ENCODE measurements around the gene AQP7.
"Not testable (repeated sequence)": the region's sequence is repeated elsewhere in the genome, so short reads cannot be mapped to it uniquely, and the experiment has no call there.

Gene AQP7

DNA sequence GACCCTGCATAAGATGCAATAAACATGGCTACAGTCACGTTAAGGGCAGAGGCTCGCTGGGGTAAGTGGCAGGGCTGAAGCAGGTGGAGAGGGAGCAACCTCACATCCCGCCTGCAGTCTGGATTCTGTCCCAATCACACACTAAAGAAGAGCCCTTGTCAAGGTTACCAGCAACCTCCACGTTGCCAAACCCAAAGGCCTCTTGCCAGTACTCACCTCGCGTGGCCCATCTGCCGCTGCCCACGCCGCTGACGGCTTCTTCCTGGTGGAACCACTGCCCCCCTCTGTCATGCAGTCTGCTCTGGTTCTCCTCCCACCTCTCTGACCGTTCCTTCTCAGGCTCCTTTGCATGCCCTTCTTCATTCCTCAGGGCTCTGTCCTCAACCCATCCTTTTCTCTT is 8.8 kb downstream of the AQP7 start:
- DNase-seq = no peak
- no peak for TF ChIP-seq GATA1 (IDR thresholded peaks at IDR 0.05; ENCODE audit: low read depth, low read length)
- TF ChIP-seq POLR2A (IDR thresholded peaks at IDR 0.05; ENCODE audit: low read length) = no peak

DNA sequence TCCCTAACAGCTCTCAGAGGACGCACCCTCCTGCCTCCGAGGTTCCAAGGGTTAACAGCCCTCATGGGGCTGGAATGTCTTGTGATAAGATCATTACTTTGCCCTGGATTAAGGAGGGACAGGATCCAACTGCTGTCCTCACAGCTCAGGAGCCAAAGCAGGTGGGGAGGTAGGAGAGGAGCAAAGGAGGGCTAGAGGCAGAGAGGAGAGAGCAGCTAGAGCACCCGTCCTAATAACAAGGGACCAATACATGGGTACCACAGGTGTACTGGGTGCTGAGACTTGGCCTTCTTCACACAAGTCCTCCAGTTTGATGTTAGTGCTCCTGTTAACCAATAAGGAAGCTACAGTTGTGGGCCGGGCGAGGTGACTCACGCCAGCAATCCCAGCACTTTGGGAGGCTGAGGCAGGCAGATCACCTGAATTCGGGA is 9.8 kb downstream of the AQP7 start:
- not testable (repeated sequence) for DNase-seq

DNA sequence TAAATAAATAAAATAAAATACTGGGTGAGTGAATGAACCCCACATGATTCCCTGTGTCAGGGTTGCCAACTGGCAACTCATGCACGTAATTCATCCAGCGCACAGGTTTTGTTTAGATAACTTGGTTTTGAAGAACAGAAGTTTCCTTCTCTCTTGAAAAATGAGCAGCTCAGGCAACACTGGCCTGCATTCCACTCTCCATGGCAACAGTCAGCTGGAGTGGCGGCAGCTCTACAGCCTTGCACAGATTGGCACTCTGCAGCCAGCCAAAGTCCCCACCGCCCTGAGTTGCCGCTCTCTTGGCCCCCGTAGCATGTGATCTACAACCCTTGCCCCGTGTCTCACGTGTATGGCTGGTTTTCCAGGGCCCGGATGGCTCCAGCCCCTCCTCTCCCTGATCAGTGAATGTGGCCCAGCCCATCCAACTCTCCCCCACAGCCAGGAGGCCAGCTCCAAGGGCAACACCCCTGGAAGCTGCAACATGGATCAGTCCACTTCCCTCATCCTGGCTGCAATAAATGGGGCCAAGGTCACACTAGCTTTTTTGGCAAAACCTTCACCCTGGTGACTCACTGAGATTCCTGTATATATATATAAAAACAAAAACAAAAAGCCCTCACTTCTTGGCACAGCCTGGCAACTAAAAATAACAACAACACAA is 11.1 kb downstream of the AQP7 start:
- DNase-seq = not testable (repeated sequence)

DNA sequence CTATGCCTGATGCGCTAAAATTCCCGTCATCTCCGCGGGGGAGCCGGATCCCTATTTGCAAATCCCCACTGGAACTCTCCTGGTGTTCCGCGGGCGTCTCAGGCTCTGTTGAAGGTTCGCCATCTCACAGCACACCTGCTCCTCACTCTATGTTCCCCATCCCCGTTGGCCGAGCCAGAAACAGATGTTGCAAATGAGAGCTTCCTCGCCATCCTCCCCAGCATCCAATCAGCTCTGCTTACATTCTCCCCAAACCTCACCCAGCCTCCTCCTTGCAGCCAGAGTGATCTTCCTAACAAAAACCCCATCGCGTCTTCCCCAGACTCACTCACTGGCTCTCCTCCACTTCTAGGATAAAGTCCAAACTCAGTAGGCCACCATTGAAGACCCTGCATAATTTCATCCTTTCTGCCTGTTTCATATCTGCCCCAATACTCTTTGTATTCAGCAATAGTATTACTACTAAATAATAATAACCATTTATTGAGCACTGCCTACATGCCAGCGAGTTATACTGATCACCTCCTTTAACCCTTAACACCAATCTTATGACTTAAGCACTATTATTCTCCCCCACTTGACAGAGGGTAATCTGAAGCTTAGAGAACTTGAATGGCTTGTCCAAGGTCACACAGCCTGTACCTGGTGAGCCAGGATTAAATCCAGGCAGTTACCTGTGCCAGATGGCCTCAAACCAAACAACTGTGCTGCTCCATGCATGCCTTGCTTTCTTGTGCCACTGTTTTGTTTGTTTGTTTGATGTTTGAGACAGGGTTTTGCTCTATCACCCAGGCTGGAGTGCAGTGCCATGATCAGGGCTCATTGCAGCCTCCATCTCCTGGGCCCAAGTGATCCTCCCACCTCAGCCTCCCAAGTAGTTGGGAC is 14.0 kb downstream of the AQP7 start:
- no peak for DNase-seq
- no peak for TF ChIP-seq GATA1 (IDR thresholded peaks at IDR 0.05; ENCODE audit: low read depth, low read length)
- TF ChIP-seq POLR2A (IDR thresholded peaks at IDR 0.05; ENCODE audit: low read length) = no peak

DNA sequence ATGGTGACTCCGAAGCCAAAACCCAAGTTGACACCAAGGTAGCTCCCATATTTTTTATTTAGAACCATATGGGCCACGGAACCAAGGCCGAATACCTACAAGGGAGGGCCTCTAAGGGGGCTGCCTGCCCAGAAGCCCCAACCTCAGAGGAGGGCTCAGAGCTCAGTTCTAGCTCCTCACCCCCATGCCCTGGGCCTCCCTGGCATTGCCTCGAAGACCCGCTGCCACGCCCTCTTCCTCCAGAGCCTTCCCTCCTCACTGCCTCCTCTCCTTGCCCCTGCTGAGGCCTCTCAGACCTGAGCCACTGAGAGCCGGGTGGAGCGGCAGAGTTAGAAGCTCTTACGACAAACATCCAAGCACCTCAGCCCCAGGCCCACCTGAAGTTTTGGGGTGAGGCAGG is 15.4 kb downstream of the AQP7 start:
- DNase-seq = not testable (repeated sequence)

DNA sequence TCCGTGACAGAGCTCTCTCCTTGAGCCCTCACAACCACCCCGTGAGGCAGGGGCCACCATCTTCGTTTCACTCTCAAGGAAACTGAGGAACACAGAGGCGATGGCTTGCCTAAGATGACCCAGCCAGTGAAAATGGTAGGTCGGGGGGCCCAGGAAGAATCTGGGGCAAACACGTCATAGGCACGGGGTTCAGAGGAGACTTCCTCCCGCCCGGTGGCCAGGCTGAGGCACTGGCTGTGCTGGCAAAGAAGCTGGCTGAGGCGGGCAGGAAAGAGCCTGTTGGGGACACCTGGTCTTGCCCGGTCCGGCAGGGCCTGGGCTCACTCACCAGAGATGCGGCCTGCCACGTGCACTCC is 15.7 kb downstream of the AQP7 start:
- not testable (repeated sequence) for DNase-seq

DNA sequence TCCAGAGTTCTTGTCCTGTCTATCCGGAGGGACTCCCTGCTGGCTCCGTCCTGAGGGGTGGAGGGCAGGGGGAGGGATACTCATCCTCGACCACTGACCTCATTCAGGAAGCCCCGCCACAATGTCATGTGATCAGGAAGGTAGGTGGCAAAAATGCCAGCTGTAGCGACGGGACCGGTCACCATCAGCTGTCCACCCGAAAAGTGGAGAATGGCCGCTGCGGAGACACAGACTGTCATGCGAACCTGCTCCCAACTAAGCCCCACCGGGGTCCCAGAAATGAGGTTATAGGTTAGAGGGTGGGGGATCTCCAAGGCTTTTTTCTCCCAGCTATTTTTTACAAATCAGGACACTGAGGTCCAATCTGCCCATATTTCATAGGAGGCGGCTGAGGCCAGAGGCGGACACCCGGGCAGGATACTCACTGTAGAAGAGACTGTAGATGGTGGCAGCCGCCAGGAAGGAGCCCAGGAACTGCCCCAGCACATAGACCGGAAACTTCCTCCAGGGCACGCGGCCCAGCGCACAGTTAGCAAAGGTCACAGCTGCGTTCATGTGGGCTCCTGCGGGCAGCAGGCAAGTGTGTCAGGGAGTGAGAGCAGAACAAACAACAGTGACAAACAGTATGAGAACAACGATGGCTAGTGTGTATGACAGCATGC is 16.3 kb downstream of the AQP7 start:
- not testable (repeated sequence) for DNase-seq

DNA sequence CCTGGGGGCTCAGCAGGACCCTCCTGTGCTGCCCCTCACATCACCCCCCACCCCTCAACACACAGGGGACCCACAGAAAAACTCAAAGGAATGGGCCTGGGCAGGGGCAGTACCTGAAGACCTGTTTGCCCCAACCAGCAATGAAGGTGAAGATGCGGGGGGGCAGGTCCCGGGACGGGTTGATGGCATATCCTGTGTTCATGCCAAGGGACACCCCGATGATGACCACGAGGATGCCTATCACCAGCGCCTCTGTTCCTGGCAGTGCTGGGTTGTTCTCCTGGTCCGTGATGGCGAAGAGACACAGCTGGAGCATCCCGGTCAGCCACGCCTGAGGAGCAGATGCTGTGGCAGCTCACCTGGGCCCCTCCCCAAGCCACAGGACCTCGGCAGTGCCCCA is 16.8 kb downstream of the AQP7 start:
- DNase-seq = not testable (repeated sequence)

DNA sequence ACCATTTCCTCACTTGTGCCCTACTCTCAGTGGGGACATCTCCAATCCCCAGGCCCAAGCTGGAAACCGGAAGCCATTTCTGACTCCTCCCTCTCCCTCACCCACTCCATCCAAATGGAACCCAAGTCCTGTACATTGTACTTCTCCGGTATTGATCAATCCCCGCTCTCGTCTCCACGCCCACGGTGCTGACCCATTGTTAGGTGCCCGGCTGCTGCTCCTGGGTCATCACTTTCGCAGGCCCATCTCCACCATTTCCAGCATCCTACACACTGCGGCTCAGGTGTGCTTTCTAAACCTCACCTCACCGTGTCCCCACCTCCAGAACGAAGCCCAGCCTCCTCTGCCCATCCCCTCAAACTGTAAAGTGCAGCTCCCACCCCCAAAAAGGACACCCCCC is 19.0 kb downstream of the AQP7 start:
- DNase-seq = not testable (repeated sequence)

DNA sequence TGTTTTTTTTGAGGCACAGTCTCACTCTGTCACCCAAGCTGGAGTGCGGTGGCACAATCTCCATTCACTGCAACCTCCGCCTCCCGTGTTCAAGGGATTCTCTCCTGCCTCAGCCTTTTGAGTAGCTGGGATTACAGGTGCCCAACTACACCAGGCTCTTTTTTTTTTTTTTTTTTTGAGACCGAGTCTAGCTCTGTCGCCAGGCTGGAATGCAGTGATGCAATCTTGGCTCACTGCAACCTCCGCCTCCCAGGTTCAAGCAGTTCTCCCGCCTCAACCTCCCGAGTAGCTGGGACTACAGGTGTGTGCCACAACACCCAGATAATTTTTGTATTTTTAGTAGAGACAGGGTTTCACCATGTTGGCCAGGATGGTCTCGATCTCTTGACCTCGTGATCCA is 20.0 kb downstream of the AQP7 start:
- DNase-seq = not testable (repeated sequence)

DNA sequence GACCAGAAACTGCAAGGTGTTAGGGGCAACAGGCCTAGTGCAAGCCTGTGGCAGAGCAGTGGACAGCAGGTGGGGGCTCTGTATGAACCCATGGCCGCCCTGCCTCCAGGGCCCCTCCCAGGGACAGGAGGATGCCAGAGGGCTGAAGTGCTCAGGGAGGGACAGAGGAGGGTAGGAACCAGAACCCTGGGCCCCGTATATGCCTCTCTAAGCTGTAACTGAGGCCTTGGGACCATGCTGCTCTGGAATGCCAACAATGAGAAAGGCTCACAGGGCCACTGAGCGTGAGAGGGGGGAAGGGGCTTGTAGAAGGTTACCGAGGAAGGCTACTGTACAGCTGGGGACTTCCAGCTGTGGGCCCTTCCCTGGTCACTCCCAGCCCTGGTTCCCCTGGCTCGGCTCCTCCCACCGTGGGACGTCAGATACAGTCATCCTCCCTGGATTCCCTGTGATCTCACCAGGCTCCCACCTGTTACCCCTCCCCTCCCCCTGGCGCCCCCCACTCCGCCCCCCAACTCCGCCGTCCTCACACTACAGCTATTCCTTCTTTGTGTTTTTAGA is 21.1 kb downstream of the AQP7 start:
- DNase-seq = no peak
- no peak for TF ChIP-seq GATA1 (IDR thresholded peaks at IDR 0.05; ENCODE audit: low read depth, low read length)

DNA sequence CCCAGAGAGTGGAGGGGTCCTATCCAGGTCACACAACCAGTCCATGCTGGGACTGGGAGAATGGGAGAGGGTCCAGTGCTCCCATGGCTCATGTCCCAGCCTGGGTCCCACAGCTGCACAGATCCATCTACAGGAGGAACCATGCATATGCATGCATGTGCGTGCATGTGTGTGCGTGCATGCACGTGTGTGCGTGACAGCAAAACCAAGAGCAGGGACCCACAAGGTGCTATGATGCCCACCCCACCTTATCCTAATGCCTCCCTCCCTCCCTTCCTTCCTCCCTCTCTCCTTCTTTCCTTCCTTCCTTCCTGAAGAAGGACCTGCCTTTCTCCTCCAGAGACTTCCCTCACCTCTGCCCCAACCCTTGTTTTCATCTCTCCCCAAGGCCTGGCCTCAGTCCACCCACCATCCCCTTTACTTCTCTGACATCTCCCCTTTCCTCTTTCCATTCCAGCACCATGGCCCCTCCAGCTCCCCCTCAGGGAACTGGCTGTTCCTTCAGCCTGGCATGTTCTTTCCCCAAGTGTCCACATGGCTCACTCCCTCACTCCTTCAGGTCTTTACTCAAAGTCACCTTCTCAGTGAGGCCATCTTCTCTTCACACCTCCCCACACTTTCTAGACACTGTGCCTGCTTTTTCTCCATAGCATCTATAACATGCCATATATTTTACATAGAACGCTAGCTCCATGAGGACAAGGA is 21.8 kb downstream of the AQP7 start:
- peak in 1 of 2 experiments; percentile 29 for DNase-seq

DNA sequence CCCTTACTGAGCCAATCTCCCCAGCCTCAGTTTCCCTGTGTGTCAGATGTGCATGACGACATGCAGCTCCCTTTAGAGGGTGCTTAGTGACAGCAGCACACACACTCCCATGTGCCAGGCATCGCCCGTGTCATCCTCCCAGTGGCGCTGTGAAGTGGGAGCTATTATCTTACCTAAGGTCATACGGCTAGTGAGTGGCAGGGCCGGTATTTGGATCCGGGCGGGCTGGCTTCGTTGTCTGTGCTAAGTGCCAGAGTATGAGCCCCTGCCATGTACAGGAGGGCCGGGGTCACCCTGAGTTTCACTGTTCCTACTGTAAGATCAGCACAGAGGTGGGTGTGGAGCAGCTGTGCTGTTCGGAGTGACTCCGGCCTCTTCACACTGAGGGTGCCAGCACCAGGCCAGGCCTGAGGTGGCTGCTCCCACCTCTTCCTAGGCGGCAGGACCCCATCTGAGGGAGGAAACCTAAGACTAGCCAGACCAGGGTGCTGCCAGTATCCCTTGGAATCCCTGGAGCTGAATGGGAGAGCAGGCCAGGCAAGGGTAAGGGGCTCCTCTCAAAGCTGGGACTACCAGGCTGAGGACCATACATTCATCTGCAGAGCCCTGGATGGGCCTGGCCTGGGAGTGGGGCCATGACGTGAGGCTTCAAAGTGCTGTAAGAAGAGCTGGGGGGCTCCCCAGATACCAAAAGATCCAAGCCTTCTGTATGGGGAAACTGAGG is 22.5 kb downstream of the AQP7 start:
- no peak for DNase-seq
- no peak for TF ChIP-seq GATA1 (IDR thresholded peaks at IDR 0.05; ENCODE audit: low read depth, low read length)
- no peak for TF ChIP-seq POLR2A (IDR thresholded peaks at IDR 0.05; ENCODE audit: low read length)

More for the DNA sequence above, 21.8 kb downstream of the AQP7 start:
- TF ChIP-seq POLR2A (IDR thresholded peaks at IDR 0.05; ENCODE audit: low read length) (no peak), GATA1 (IDR thresholded peaks at IDR 0.05; ENCODE audit: low read depth, low read length) (no peak)

DNA sequence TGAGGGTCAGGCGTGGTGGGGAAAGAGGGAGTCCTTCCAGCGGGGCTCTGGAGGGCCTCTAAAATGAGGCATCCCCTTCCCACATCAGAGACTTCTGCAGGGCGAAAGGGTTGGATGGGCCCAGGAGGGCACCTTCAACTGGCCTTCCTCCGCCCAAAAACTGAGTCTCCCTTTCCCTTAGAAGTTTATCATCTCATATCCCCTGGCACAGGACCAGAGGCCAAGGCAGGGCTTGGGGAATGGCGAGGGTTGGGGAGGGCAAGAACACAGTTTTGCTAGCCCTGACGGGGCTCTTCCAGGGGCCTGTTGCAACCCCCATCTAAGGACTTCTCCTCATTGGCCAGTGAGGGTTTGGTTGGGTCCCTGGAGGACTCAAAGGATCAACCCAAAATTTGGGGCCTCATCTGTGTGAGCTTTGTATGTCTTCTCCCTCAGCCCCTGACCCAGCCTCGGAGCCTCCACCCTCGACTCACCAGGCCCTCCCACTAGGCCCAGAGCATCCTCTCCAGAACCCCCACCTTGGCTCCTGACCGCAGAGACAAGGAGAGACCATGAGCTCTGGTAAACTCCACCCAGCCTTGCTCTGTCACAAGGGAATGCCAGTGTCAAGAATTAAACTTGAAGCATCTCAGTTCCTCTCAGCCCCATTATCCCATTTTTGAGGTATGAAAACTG is 24.1 kb downstream of the AQP7 start:
- no peak for DNase-seq
- no peak for TF ChIP-seq GATA1 (IDR thresholded peaks at IDR 0.05; ENCODE audit: low read depth, low read length)
- TF ChIP-seq POLR2A (IDR thresholded peaks at IDR 0.05; ENCODE audit: low read length) = no peak

Data from erythroblast (primary cell).